Lower leg skin (tissue), 4 donors: Measurements from ENCODE around the gene SPATC1L. TPM values are rescaled to one million over a fixed set of nuclear protein-coding genes. Genes with fewer than 3 reads are reported as not detected.

ENCODE experiments used
- DNase-seq, 2 donors: peaks; one replicate each; pipeline ENCODE4 v3.0.0-alpha.2; 2019; ENCODE audit warnings: low spot score in 2 of 2
- H3K4me3 ChIP-seq: fragments of 200-600 bp; sonication (generic); 2 replicates; pipeline ENCODE4 v1.5.1; 2017; ENCODE audit warnings: mild to moderate bottlenecking, low read depth; ENCODE audit not compliant: poor library complexity, severe bottlenecking
- CTCF ChIP-seq, 3 donors: fragments of 450-650 bp; IDR thresholded peaks; one replicate each; pipeline ENCODE4 v1.5.1; 2016; ENCODE audit warnings: antibody characterized with exemption in 3 of 3, mild to moderate bottlenecking in 3 of 3, moderate library complexity in 2 of 3
- POLR2A ChIP-seq, 2 donors: fragments of 450-650 bp; IDR thresholded peaks; one replicate each; pipeline ENCODE4 v1.6.1; 2016 to 2017; ENCODE audit warnings: antibody characterized with exemption in 2 of 2, mild to moderate bottlenecking in 1 of 2, moderate library complexity in 1 of 2
- WGBS, 2 donors: methylation state at CpG; one replicate each; pipeline ENCODE4 v1.1.5; 2018; 5-methylcytosine and 5-hydroxymethylcytosine counted together
- intact Hi-C: fragments of 100-400 bp; cut with DNase I; formaldehyde crosslinking; loops from one replicate; pipeline ENCODE4 v1.15.0; 2023; ENCODE audit warnings: low total_unique reads
- total RNA-seq, 4 donors: library from RNA; depleted of rRNA; stranded (reverse); fragments of >200 nt; gene quantifications; one replicate each; pipeline ENCODE4 v1.1.0, GENCODE V29; 2016

Gene SPATC1L
- total RNA-seq, 4 donors from 2014 or later: 2.1 to 7.5 (median 4.0) TPM

GRCh38 chr21:46194374-46195334 is 10.4 kb upstream of the SPATC1L start:
- TF ChIP-seq CTCF (IDR thresholded peaks at IDR 0.05) (no peak), POLR2A (IDR thresholded peaks at IDR 0.05) (no peak)
- DNase-seq: peak in 1 of 2 donors; percentile 81
- WGBS, 2 donors: 90 to 96% methylated on average over 27 to 31 of the region's 34 CpGs
- intact Hi-C loops: no loop called here
- no peak overlapping the region for H3K4me3 ChIP-seq

- DNase-seq: no peak
- no peak for TF ChIP-seq CTCF (IDR thresholded peaks at IDR 0.05)
- 94 to 96% methylated on average over 10 of the region's 10 CpGs for WGBS, 2 donors
- intact Hi-C loops: no loop called here
- H3K4me3 ChIP-seq: no peak overlapping the region
Measured at GRCh38 chr21:46193829-46194373, 9.6 kb upstream of the SPATC1L start.

GRCh38 chr21:46191686-46192575 is 7.7 kb upstream of the SPATC1L start:
- 94% methylated on average over 20 of the region's 20 CpGs for WGBS, 2 donors
- TF ChIP-seq CTCF (IDR thresholded peaks at IDR 0.05) (no peak), POLR2A (IDR thresholded peaks at IDR 0.05) (no peak)
- intact Hi-C loops: no loop called here
- no peak overlapping the region for H3K4me3 ChIP-seq
- peak in 1 of 2 donors; percentile 78 for DNase-seq

GRCh38 chr21:46191257-46191685 is 7.0 kb upstream of the SPATC1L start:
- peak; percentile 67 to 87 for DNase-seq
- TF ChIP-seq POLR2A (IDR thresholded peaks at IDR 0.05) (no peak), CTCF (IDR thresholded peaks at IDR 0.05) (no peak)
- H3K4me3 ChIP-seq: no peak overlapping the region
- 59 to 62% methylated on average over 3 to 4 of the region's 4 CpGs for WGBS, 2 donors
- intact Hi-C loops: no loop called here

GRCh38 chr21:46190491-46191131 is 6.4 kb upstream of the SPATC1L start:
- 87 to 91% methylated on average over 10 to 15 of the region's 15 CpGs for WGBS, 2 donors
- TF ChIP-seq CTCF (IDR thresholded peaks at IDR 0.05) (no peak), POLR2A (IDR thresholded peaks at IDR 0.05) (no peak)
- DNase-seq: peak in 1 of 2 donors; percentile 14
- intact Hi-C loops: no loop called here
- H3K4me3 ChIP-seq: no peak overlapping the region
